ENCODE data around the gene RDH11.

The RDH11 gene

DNA sequence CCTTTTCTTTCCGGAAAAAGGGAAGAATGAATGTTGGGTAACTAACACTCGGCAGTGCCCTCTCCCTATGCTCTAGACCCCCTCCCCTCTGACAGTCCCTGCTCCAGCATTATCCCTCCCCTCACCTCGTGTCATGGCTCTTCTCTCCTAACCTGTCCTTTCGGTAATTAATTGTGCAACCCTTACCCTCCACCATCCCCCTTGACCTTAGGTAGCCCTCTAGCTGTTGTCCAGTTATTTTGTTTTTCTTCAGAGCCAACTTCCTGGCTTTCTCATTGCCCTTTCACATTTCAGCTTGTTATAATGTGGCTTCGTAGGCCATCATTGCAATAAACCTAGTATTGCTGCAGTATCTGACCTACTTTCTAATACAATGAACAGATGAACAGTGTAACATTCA, 64.6 kb downstream of the RDH11 start:
- H3K9me3 ChIP-seq (ENCODE audit: control insufficient read depth, insufficient read depth, low read depth, low read length), result no peaks in the 10 kb centered on the region
- no peaks in the 10 kb centered on the region for H3K4me1 ChIP-seq (ENCODE audit: control insufficient read depth, insufficient read depth, low read length)
- H3K4me3 ChIP-seq (ENCODE audit: low read depth, low read length), result no peak overlapping the region
- H3K27ac ChIP-seq (ENCODE audit: extremely low read depth, low read depth, low read length), result no peak overlapping the region
- POLR2A ChIA-PET, result interaction anchor here (1.4 kb wide), 1 partner anchor 11 kb away, joined by 4 read pairs; the partner anchor contains the start of gene ARG2
- TF ChIP-seq ZSCAN4 (tag by site-specific recombination; IDR thresholded peaks at IDR 0.05) (no peak), ZNF24 (tag by site-specific recombination; IDR thresholded peaks at IDR 0.05) (no peak), ZNF121 (tag by site-specific recombination; IDR thresholded peaks at IDR 0.05) (no peak), OVOL3 (tag by site-specific recombination; IDR thresholded peaks at IDR 0.05) (no peak), ZNF10 (tag by site-specific recombination; IDR thresholded peaks at IDR 0.05) (no peak), OSR2 (tag by site-specific recombination; IDR thresholded peaks at IDR 0.05) (no peak), ZNF404 (tag by site-specific recombination; IDR thresholded peaks at IDR 0.05) (no peak), WT1 (tag by site-specific recombination; IDR thresholded peaks at IDR 0.05) (no peak), ZNF768 (tag by site-specific recombination; IDR thresholded peaks at IDR 0.05) (no peak), ZNF677 (tag by site-specific recombination; IDR thresholded peaks at IDR 0.05) (no peak), GLIS2 (tag by site-specific recombination; IDR thresholded peaks at IDR 0.05) (no peak)
- TF ChIP-seq, protein P1, sequence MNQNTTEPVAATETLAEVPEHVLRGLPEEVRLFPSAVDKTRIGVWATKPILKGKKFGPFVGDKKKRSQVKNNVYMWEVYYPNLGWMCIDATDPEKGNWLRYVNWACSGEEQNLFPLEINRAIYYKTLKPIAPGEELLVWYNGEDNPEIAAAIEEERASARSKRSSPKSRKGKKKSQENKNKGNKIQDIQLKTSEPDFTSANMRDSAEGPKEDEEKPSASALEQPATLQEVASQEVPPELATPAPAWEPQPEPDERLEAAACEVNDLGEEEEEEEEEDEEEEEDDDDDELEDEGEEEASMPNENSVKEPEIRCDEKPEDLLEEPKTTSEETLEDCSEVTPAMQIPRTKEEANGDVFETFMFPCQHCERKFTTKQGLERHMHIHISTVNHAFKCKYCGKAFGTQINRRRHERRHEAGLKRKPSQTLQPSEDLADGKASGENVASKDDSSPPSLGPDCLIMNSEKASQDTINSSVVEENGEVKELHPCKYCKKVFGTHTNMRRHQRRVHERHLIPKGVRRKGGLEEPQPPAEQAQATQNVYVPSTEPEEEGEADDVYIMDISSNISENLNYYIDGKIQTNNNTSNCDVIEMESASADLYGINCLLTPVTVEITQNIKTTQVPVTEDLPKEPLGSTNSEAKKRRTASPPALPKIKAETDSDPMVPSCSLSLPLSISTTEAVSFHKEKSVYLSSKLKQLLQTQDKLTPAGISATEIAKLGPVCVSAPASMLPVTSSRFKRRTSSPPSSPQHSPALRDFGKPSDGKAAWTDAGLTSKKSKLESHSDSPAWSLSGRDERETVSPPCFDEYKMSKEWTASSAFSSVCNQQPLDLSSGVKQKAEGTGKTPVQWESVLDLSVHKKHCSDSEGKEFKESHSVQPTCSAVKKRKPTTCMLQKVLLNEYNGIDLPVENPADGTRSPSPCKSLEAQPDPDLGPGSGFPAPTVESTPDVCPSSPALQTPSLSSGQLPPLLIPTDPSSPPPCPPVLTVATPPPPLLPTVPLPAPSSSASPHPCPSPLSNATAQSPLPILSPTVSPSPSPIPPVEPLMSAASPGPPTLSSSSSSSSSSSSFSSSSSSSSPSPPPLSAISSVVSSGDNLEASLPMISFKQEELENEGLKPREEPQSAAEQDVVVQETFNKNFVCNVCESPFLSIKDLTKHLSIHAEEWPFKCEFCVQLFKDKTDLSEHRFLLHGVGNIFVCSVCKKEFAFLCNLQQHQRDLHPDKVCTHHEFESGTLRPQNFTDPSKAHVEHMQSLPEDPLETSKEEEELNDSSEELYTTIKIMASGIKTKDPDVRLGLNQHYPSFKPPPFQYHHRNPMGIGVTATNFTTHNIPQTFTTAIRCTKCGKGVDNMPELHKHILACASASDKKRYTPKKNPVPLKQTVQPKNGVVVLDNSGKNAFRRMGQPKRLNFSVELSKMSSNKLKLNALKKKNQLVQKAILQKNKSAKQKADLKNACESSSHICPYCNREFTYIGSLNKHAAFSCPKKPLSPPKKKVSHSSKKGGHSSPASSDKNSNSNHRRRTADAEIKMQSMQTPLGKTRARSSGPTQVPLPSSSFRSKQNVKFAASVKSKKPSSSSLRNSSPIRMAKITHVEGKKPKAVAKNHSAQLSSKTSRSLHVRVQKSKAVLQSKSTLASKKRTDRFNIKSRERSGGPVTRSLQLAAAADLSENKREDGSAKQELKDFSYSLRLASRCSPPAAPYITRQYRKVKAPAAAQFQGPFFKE (tag by site-specific recombination; IDR thresholded peaks at IDR 0.05; ENCODE audit: borderline replicate concordance), result no peak
- H3K36me3 ChIP-seq (ENCODE audit: control insufficient read depth in 2 of 2, insufficient read depth in 1 of 2, low read length in 2 of 2), result peaks cover 0 to 7% of the 10 kb centered on the region in 2 experiments; a peak in 2 of 3 replicates
- CTCF ChIA-PET, result interaction anchor here (1.2 to 1.4 kb wide), 3 partner anchors 12 to 60 kb away, joined by 3 to 7 read pairs (median 3); partner anchors contain the start of gene PIGH

DNA sequence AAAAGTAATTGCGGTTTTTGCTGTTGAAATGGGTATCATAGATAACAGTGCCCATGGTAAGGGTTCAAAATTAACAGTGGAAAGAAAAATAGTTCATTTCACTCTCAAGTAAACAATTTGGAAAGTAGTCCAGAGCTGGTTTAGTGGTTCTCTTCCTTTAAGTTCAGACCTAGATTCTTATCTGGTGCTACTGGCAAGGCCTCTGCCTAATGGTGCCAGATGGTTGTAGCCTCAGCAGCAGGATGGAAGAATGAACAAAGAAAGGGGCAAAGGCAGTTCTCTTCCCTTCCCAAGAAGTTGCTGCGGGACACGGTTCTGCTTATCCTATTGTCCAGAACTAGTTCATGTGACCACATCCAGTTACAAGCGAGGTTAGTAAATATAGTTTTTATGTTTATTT, 65.4 kb downstream of the RDH11 start:
- ChIA-PET POLR2A (no interaction called here), CTCF (interaction anchor here (1.2 to 1.3 kb wide), 2 partner anchors 30 to 59 kb away, joined by 3 to 7 read pairs; partner anchors contain the start of gene PIGH)
- peaks cover 0 to 7% of the 10 kb centered on the region in 2 experiments; a peak in 2 of 3 replicates for H3K36me3 ChIP-seq (ENCODE audit: control insufficient read depth in 2 of 2, insufficient read depth in 1 of 2, low read length in 2 of 2)
- no peaks in the 10 kb centered on the region for H3K9me3 ChIP-seq (ENCODE audit: control insufficient read depth, insufficient read depth, low read depth, low read length)
- H3K4me3 ChIP-seq (ENCODE audit: low read depth, low read length), result no peak overlapping the region
- H3K27ac ChIP-seq (ENCODE audit: extremely low read depth, low read depth, low read length), result no peak overlapping the region
- H3K4me1 ChIP-seq (ENCODE audit: control insufficient read depth, insufficient read depth, low read length), result no peaks in the 10 kb centered on the region
- TF ChIP-seq ZNF837 (tag by site-specific recombination; IDR thresholded peaks at IDR 0.05) (no peak), ZNF37A (tag by site-specific recombination; IDR thresholded peaks at IDR 0.05) (no peak), ZNF785 (tag by site-specific recombination; IDR thresholded peaks at IDR 0.05) (no peak), ZNF148 (tag by site-specific recombination; IDR thresholded peaks at IDR 0.05; ENCODE audit: borderline replicate concordance) (no peak), PRDM10 (tag by site-specific recombination; IDR thresholded peaks at IDR 0.05) (no peak), SCRT1 (tag by site-specific recombination; IDR thresholded peaks at IDR 0.05; ENCODE audit: borderline replicate concordance) (no peak), ZNF155 (tag by site-specific recombination; IDR thresholded peaks at IDR 0.05) (no peak), ZNF23 (tag by site-specific recombination; IDR thresholded peaks at IDR 0.05; ENCODE audit: borderline replicate concordance) (no peak)
- TF ChIP-seq, protein P2, sequence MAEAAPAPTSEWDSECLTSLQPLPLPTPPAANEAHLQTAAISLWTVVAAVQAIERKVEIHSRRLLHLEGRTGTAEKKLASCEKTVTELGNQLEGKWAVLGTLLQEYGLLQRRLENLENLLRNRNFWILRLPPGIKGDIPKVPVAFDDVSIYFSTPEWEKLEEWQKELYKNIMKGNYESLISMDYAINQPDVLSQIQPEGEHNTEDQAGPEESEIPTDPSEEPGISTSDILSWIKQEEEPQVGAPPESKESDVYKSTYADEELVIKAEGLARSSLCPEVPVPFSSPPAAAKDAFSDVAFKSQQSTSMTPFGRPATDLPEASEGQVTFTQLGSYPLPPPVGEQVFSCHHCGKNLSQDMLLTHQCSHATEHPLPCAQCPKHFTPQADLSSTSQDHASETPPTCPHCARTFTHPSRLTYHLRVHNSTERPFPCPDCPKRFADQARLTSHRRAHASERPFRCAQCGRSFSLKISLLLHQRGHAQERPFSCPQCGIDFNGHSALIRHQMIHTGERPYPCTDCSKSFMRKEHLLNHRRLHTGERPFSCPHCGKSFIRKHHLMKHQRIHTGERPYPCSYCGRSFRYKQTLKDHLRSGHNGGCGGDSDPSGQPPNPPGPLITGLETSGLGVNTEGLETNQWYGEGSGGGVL (tag by site-specific recombination; IDR thresholded peaks at IDR 0.05), result no peak

All from HEK293 (cell line).